Measurements from ENCODE around the gene NFIX. TPM values are rescaled to one million over a fixed set of nuclear protein-coding genes. Genes with fewer than 3 reads are reported as not detected.

The NFIX gene
- total and polyA plus RNA-seq, 2 donors (not counting 3 experiments of a cell fraction or from before 2014, with no cell fraction given): 9.8 to 37.7 TPM

DNA sequence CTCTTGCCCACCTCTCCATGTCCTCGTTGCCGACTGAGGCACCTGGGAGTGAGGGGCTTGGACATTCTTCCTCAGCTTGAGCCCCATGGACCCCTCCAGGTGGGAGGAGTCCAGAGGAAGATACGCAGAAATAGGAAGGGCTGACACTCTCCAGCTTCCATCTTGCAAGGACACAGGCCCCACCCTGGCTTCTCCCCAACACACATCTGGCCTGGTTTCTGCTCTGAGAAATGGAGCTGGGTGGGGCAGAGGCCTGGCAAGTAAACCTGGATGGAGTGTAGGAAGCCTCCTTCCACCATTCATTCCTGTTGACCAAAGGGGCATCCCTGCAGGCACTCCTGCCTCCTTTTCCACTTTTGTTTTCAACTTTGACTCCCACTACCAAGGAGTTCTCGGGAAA, 50.5 kb downstream of the NFIX start:
- no peak for DNase-seq (ENCODE audit: low read depth, low spot score)
- Histone ChIP-seq H3K36me3 (ENCODE audit: control insufficient read depth in 2 of 2, extremely low read depth in 1 of 2, insufficient read depth in 2 of 2, low read length in 2 of 2) (peaks cover 0 to 3% of the 10 kb centered on the region in 2 experiments), H3K9me1 (replicated peaks; ENCODE audit: control insufficient read depth, extremely low read depth, insufficient read depth, low read length) (no peaks in the 10 kb centered on the region), H3K4me3 (replicated peaks in 1 of 3; ENCODE audit: insufficient read depth in 1 of 3, low read depth in 1 of 3, low read length in 3 of 3) (no peak overlapping the region), H2AFZ (ENCODE audit: low read depth, low read length) (no peak overlapping the region), H4K20me1 (replicated peaks; ENCODE audit: control insufficient read depth, extremely low read depth, insufficient read depth, low read length) (no peaks in the 10 kb centered on the region), H3K79me2 (ENCODE audit: control insufficient read depth, insufficient read depth, low read length) (no peaks in the 10 kb centered on the region), H3K27me3 (ENCODE audit: control insufficient read depth in 2 of 2, insufficient read depth in 2 of 2, low read length in 2 of 2) (no peaks in the 10 kb centered on the region), H3K27ac (ENCODE audit: insufficient read depth, low read depth, low read length) (no peak overlapping the region), H3K9ac (replicated peaks; ENCODE audit: extremely low read depth, insufficient read depth, low read length) (no peak overlapping the region), H3K4me1 (ENCODE audit: control insufficient read depth, extremely low read depth, insufficient read depth, low read length) (no peaks in the 10 kb centered on the region), H3K4me2 (ENCODE audit: insufficient read depth, low read length) (no peak overlapping the region), H3K9me3 (replicated peaks; ENCODE audit: control insufficient read depth, insufficient read depth, low read length) (no peaks in the 10 kb centered on the region)
- no TSS peak for BruUV-seq (replicated peaks)
- no peak for TF ChIP-seq GATA2 (IDR thresholded peaks at IDR 0.05; ENCODE audit: insufficient read depth, insufficient read length, low read depth, low read length)
- TF ChIP-seq, protein P1, sequence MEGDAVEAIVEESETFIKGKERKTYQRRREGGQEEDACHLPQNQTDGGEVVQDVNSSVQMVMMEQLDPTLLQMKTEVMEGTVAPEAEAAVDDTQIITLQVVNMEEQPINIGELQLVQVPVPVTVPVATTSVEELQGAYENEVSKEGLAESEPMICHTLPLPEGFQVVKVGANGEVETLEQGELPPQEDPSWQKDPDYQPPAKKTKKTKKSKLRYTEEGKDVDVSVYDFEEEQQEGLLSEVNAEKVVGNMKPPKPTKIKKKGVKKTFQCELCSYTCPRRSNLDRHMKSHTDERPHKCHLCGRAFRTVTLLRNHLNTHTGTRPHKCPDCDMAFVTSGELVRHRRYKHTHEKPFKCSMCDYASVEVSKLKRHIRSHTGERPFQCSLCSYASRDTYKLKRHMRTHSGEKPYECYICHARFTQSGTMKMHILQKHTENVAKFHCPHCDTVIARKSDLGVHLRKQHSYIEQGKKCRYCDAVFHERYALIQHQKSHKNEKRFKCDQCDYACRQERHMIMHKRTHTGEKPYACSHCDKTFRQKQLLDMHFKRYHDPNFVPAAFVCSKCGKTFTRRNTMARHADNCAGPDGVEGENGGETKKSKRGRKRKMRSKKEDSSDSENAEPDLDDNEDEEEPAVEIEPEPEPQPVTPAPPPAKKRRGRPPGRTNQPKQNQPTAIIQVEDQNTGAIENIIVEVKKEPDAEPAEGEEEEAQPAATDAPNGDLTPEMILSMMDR (IDR thresholded peaks at IDR 0.05; ENCODE audit: extremely low read depth in 1 of 2, insufficient read depth in 1 of 2, low read depth in 1 of 2, low read length in 2 of 2): no peak
- intact Hi-C loops (cut with micrococcal nuclease): no loop called here
- dilution Hi-C loops (cut with MboI; ENCODE audit: extremely low pct_ligation_motif_present, low sequenced_read_pairs): no loop called here
- ChIA-PET POLR2A (no interaction called here), CTCF (interaction anchor here (1.0 to 6.8 kb wide), 3 partner anchors 12 to 68 kb away, joined by 3 to 43 read pairs (median 27); no protein-coding TSS in a partner anchor)
- no peak for FAIRE-seq

GRCh38 chr19:13047374-13047773, 52.1 kb downstream of the NFIX start:
- Histone ChIP-seq H3K27me3 (ENCODE audit: control insufficient read depth in 2 of 2, insufficient read depth in 2 of 2, low read length in 2 of 2) (no peaks in the 10 kb centered on the region), H3K4me2 (ENCODE audit: insufficient read depth, low read length) (no peak overlapping the region), H2AFZ (ENCODE audit: low read depth, low read length) (no peak overlapping the region), H3K36me3 (ENCODE audit: control insufficient read depth in 2 of 2, extremely low read depth in 1 of 2, insufficient read depth in 2 of 2, low read length in 2 of 2) (peaks cover 0 to 3% of the 10 kb centered on the region in 2 experiments), H3K27ac (ENCODE audit: insufficient read depth, low read depth, low read length) (no peak overlapping the region), H3K9me1 (replicated peaks; ENCODE audit: control insufficient read depth, extremely low read depth, insufficient read depth, low read length) (no peaks in the 10 kb centered on the region), H3K79me2 (ENCODE audit: control insufficient read depth, insufficient read depth, low read length) (no peaks in the 10 kb centered on the region), H3K4me3 (replicated peaks in 1 of 3; ENCODE audit: insufficient read depth in 1 of 3, low read depth in 1 of 3, low read length in 3 of 3) (no peak overlapping the region), H4K20me1 (replicated peaks; ENCODE audit: control insufficient read depth, extremely low read depth, insufficient read depth, low read length) (no peaks in the 10 kb centered on the region), H3K9ac (replicated peaks; ENCODE audit: extremely low read depth, insufficient read depth, low read length) (no peak overlapping the region), H3K4me1 (ENCODE audit: control insufficient read depth, extremely low read depth, insufficient read depth, low read length) (peaks cover 11% of the 10 kb centered on the region), H3K9me3 (replicated peaks; ENCODE audit: control insufficient read depth, insufficient read depth, low read length) (no peaks in the 10 kb centered on the region)
- TF ChIP-seq MAX (IDR thresholded peaks at IDR 0.05; ENCODE audit: insufficient read depth, insufficient read length) (no peak), JUN (IDR thresholded peaks at IDR 0.05; ENCODE audit: borderline replicate concordance, insufficient read depth, insufficient read length, low read depth) (no peak), MYC (IDR thresholded peaks at IDR 0.05; ENCODE audit: low read depth, low read length) (no peak), POLR2A (IDR thresholded peaks at IDR 0.05; ENCODE audit: low read depth, low read length) (no peak), FOS (IDR thresholded peaks at IDR 0.05; ENCODE audit: borderline replicate concordance, insufficient read depth, low read length) (no peak), EZH2 (IDR thresholded peaks at IDR 0.05; ENCODE audit: borderline replicate concordance, low read depth, low read length, severe bottlenecking) (no peak), GATA2 (IDR thresholded peaks at IDR 0.05; ENCODE audit: insufficient read depth, insufficient read length, low read depth, low read length) (no peak), POLR2AphosphoS5 (IDR thresholded peaks at IDR 0.05; ENCODE audit: insufficient read depth, low read depth, low read length) (no peak)
- TF ChIP-seq, protein P1 (IDR thresholded peaks at IDR 0.05; ENCODE audit: extremely low read depth in 1 of 2, insufficient read depth in 1 of 2, low read depth in 1 of 2, low read length in 2 of 2): no peak
- POLR2A ChIA-PET: no interaction called here
- FAIRE-seq: no peak
- CTCF ChIA-PET: interaction anchor here (0.8 to 6.8 kb wide), 3 partner anchors 14 to 70 kb away, joined by 6 to 43 read pairs (median 6); no protein-coding TSS in a partner anchor
- dilution Hi-C loops (cut with MboI; ENCODE audit: extremely low pct_ligation_motif_present, low sequenced_read_pairs): no loop called here
- no peak for DNase-seq (ENCODE audit: low read depth, low spot score)
- intact Hi-C loops (cut with micrococcal nuclease): no loop called here
- no TSS peak for BruUV-seq (replicated peaks)

All from endothelial cell of umbilical vein (primary cell).